ENCODE results near the gene KRT7.

KRT7 gene

DNA sequence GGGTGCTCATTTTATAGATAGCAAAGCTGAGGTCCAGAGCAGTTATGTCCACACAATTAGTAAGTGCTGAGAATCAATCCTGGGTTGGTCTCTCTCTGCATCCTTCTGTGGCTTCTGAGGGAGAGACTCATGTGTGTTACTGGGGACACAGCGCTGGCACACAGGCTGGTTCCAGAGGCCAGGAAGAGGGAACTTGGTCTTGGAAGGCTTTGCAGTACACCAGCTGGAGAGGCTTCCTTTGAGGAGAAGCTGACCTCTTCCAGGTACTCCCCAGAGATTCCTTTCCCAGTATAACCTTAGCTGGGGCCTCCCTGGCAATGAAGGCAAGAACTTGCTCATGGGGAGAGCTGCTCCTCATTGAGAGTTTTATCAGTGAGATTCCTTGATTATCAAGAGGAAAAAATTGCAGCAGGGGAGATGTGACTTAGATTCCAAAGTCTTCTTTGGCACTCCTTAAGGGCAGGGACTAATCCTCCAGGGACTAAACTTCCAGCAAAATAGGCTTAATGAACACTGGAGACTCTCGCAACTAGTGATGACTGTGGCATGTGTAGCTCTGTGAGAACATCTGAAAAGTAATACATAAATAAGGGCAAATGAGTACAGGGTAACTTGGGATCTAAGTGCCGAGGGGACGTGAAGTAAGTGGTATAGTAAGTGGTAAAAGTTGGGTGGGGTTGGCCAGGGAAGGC lies 27.3 kb upstream of the KRT7 start:
- WGBS (ENCODE audit: extremely low coverage, insufficient coverage, low lambda C conversion rate): no CpG with 5 or more reads among the region's 4 CpGs
- no peak overlapping the region for H3K4me2 ChIP-seq (ENCODE audit: low read length)
- no peaks in the 10 kb centered on the region for H3K79me1 ChIP-seq (ENCODE audit: low read length)
- H3K4me3 ChIP-seq (ENCODE audit: low read length): no peak overlapping the region
- H3K4me1 ChIP-seq (ENCODE audit: control insufficient read depth, low read depth, low read length): peaks cover 4% of the 10 kb centered on the region
- H2BK120ac ChIP-seq (ENCODE audit: low read depth, low read length): no peak overlapping the region
- no peak overlapping the region for H4K5ac ChIP-seq (ENCODE audit: low read length)
- H3K4ac ChIP-seq (ENCODE audit: low read depth, low read length): no peak overlapping the region
- H3K18ac ChIP-seq (ENCODE audit: low read length): no peak overlapping the region
- no peak overlapping the region for H3K56ac ChIP-seq (ENCODE audit: low read length)
- no peak overlapping the region for H2BK15ac ChIP-seq (replicated peaks; ENCODE audit: low read depth)
- H3K79me2 ChIP-seq (ENCODE audit: control insufficient read depth, insufficient read depth, low read length): no peaks in the 10 kb centered on the region
- no peak for DNase-seq
- H3K9ac ChIP-seq (ENCODE audit: low read length): no peak overlapping the region
- H3K27ac ChIP-seq (ENCODE audit: low read depth, low read length): no peak overlapping the region
- no peaks in the 10 kb centered on the region for H3K36me3 ChIP-seq (ENCODE audit: control insufficient read depth, insufficient read depth, low read length)
- H4K8ac ChIP-seq (ENCODE audit: low read depth, low read length): no peak overlapping the region
- H3K27me3 ChIP-seq (ENCODE audit: insufficient read depth, low read length, poor library complexity): no peaks in the 10 kb centered on the region
- no peak overlapping the region for H2BK5ac ChIP-seq (ENCODE audit: low read length)
- no peak overlapping the region for H3K23ac ChIP-seq (ENCODE audit: low read length)
- no peak overlapping the region for H2AK5ac ChIP-seq (ENCODE audit: low read length)

DNA sequence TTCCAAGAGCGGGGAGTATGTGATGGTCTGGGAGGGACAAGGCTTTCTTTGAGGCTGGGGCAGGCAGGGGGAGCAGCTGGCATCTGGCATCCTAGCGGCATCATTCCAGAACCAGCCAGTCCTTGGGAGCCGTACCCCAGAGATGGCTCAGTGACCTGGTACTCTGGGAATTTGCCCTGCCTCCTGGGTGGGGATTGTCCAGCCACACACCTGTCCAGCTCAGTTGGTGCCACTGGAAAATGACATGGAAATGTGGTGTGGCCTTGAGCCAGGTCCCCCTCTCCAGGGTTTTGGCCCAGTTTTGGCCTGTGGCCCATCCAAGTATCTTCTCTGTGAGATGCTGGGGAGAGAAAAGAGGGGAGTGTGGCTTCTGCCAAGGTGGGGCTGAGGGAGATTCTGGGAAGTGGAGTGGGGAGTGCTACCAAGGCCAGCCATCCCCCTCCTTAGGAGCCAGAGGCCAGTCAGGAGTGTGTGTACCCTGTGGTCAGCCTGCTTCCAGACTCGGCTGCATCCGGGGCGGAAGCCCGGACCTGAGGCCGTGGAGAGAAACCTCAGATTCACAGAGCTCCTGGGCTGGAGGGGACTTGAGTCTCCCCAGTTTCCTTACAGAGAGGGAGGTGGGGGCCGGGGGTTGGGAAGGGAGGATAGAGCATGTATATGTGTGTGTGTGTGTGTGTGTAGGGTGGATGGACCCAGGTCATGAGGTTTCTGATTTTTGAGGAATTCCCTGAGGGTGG lies 26.6 kb upstream of the KRT7 start:
- H3K27ac ChIP-seq (ENCODE audit: low read depth, low read length): no peak overlapping the region

DNA sequence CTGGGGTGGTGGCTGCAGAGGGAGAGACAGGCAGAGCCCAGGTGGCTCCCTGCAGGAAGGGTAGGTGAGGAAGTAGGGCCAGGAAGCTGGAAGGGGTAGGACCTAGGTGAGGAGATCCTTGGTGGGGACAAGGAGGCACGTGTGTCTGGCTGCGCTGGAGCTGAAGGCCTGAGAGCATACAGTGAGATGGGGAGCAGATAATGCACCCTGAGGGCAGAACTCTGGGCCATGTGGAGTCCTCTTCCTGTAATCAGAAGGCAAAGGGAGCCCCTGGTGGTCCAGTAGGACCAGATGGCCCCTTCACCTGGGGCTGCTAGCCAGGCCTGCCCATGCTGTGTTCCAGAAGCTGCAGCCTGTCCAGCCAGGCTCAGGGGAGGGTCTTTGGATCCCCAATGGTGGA lies 25.9 kb upstream of the KRT7 start:
- no peaks in the 10 kb centered on the region for H3K79me2 ChIP-seq (ENCODE audit: control insufficient read depth, insufficient read depth, low read length)
- no peak for DNase-seq
- no peaks in the 10 kb centered on the region for H3K36me3 ChIP-seq (ENCODE audit: control insufficient read depth, insufficient read depth, low read length)
- no peak overlapping the region for H2BK5ac ChIP-seq (ENCODE audit: low read length)
- H3K27ac ChIP-seq (ENCODE audit: low read depth, low read length): no peak overlapping the region
- H3K4ac ChIP-seq (ENCODE audit: low read depth, low read length): no peak overlapping the region
- peaks cover 4% of the 10 kb centered on the region for H3K4me1 ChIP-seq (ENCODE audit: control insufficient read depth, low read depth, low read length)
- H2AK5ac ChIP-seq (ENCODE audit: low read length): no peak overlapping the region
- no peak overlapping the region for H3K9ac ChIP-seq (ENCODE audit: low read length)
- no peak overlapping the region for H3K4me2 ChIP-seq (ENCODE audit: low read length)
- H3K4me3 ChIP-seq (ENCODE audit: low read length): no peak overlapping the region
- WGBS (ENCODE audit: extremely low coverage, insufficient coverage, low lambda C conversion rate): no CpG with 5 or more reads among the region's 2 CpGs
- H2BK15ac ChIP-seq (replicated peaks; ENCODE audit: low read depth): no peak overlapping the region
- H2BK120ac ChIP-seq (ENCODE audit: low read depth, low read length): no peak overlapping the region
- no peak overlapping the region for H3K56ac ChIP-seq (ENCODE audit: low read length)
- no peak overlapping the region for H4K8ac ChIP-seq (ENCODE audit: low read depth, low read length)
- H3K27me3 ChIP-seq (ENCODE audit: insufficient read depth, low read length, poor library complexity): no peaks in the 10 kb centered on the region
- no peak overlapping the region for H3K18ac ChIP-seq (ENCODE audit: low read length)
- H3K23ac ChIP-seq (ENCODE audit: low read length): no peak overlapping the region
- no peaks in the 10 kb centered on the region for H3K79me1 ChIP-seq (ENCODE audit: low read length)
- no peak overlapping the region for H4K5ac ChIP-seq (ENCODE audit: low read length)

More for the DNA sequence above, 26.6 kb upstream of the KRT7 start:
- WGBS (ENCODE audit: extremely low coverage, insufficient coverage, low lambda C conversion rate): no CpG with 5 or more reads among the region's 9 CpGs
- no peak overlapping the region for H2BK120ac ChIP-seq (ENCODE audit: low read depth, low read length)
- H3K4me1 ChIP-seq (ENCODE audit: control insufficient read depth, low read depth, low read length): peaks cover 4% of the 10 kb centered on the region
- no peak overlapping the region for H4K5ac ChIP-seq (ENCODE audit: low read length)
- H3K27me3 ChIP-seq (ENCODE audit: insufficient read depth, low read length, poor library complexity): no peaks in the 10 kb centered on the region
- no peaks in the 10 kb centered on the region for H3K79me2 ChIP-seq (ENCODE audit: control insufficient read depth, insufficient read depth, low read length)
- no peaks in the 10 kb centered on the region for H3K79me1 ChIP-seq (ENCODE audit: low read length)
- no peak overlapping the region for H4K8ac ChIP-seq (ENCODE audit: low read depth, low read length)
- H2AK5ac ChIP-seq (ENCODE audit: low read length): no peak overlapping the region
- H2BK15ac ChIP-seq (replicated peaks; ENCODE audit: low read depth): no peak overlapping the region
- H3K36me3 ChIP-seq (ENCODE audit: control insufficient read depth, insufficient read depth, low read length): no peaks in the 10 kb centered on the region
- no peak overlapping the region for H3K56ac ChIP-seq (ENCODE audit: low read length)
- H3K4ac ChIP-seq (ENCODE audit: low read depth, low read length): no peak overlapping the region
- H3K18ac ChIP-seq (ENCODE audit: low read length): no peak overlapping the region
- DNase-seq: no peak
- H3K4me3 ChIP-seq (ENCODE audit: low read length): no peak overlapping the region
- no peak overlapping the region for H3K9ac ChIP-seq (ENCODE audit: low read length)
- H3K4me2 ChIP-seq (ENCODE audit: low read length): no peak overlapping the region
- no peak overlapping the region for H2BK5ac ChIP-seq (ENCODE audit: low read length)
- no peak overlapping the region for H3K23ac ChIP-seq (ENCODE audit: low read length)

DNA sequence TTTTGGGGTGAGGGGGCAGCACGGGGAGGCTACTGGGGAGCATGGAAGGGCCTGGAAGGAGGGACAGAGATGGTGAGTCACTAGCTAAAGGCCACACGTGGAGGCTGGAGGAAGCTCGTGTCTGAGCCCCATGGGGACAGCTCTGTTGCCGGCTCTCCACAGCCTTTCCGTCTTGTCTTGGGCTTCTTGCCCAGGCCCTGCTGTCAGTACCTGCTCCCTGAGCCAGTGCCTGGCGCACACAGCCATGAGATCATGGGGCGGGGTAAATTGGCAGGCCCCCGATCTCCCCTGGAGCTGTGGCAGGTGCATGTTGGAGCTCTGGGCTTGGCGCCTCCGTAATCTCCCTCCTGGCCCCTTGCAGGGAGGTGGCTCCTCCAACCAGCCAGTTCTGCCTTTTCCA lies 25.1 kb upstream of the KRT7 start:
- no peaks in the 10 kb centered on the region for H3K27me3 ChIP-seq (ENCODE audit: insufficient read depth, low read length, poor library complexity)
- H3K36me3 ChIP-seq (ENCODE audit: control insufficient read depth, insufficient read depth, low read length): no peaks in the 10 kb centered on the region
- H2BK15ac ChIP-seq (replicated peaks; ENCODE audit: low read depth): no peak overlapping the region
- no peak overlapping the region for H3K27ac ChIP-seq (ENCODE audit: low read depth, low read length)
- no peak overlapping the region for H4K5ac ChIP-seq (ENCODE audit: low read length)
- no peak overlapping the region for H3K56ac ChIP-seq (ENCODE audit: low read length)
- no peak overlapping the region for H3K23ac ChIP-seq (ENCODE audit: low read length)
- H3K9ac ChIP-seq (ENCODE audit: low read length): no peak overlapping the region
- H4K8ac ChIP-seq (ENCODE audit: low read depth, low read length): no peak overlapping the region
- no peaks in the 10 kb centered on the region for H3K79me2 ChIP-seq (ENCODE audit: control insufficient read depth, insufficient read depth, low read length)
- WGBS (ENCODE audit: extremely low coverage, insufficient coverage, low lambda C conversion rate): no CpG with 5 or more reads among the region's 10 CpGs
- H3K4me3 ChIP-seq (ENCODE audit: low read length): no peak overlapping the region
- H3K4ac ChIP-seq (ENCODE audit: low read depth, low read length): no peak overlapping the region
- no peak for DNase-seq
- H3K79me1 ChIP-seq (ENCODE audit: low read length): no peaks in the 10 kb centered on the region
- no peak overlapping the region for H2BK120ac ChIP-seq (ENCODE audit: low read depth, low read length)
- H2AK5ac ChIP-seq (ENCODE audit: low read length): no peak overlapping the region
- H3K4me2 ChIP-seq (ENCODE audit: low read length): no peak overlapping the region
- peaks cover 2% of the 10 kb centered on the region for H3K4me1 ChIP-seq (ENCODE audit: control insufficient read depth, low read depth, low read length)
- no peak overlapping the region for H3K18ac ChIP-seq (ENCODE audit: low read length)
- no peak overlapping the region for H2BK5ac ChIP-seq (ENCODE audit: low read length)

DNA sequence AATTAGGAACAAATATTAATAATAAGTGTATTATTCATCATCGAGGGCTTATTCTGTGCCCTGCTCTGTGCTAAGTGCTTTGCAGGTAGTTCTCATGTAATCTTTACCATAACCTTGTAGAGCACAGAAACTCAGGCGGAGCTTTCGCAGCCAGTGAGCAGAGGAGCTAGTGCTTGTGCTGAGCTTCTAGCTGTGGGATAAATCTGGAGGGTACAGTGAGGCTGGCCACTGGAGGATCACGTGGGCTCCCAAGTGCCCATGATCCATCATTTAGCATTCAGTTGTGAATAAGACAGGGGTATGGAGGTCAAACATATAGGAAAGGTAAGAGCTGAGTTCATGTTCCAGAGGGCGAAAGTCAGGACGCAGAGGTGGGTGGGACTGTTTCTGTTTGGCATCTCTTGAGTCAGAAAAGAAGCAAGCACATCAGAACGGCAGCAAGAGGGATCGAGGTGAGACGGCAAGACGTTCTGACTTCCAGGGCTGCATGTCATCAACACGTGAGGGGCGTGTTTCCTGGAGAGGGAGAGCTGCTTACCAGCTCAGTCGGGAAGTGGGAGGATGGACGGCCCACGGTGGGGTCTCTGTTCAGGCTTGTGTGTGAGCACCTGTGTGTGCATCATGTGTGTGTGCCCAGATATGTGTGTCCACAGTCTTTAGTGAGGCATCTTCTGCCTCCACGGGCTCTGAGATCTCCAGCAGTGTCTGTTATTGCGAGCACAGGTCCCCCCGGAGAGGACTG lies 24.4 kb upstream of the KRT7 start:
- Histone ChIP-seq H3K27ac (ENCODE audit: low read depth, low read length) (no peak overlapping the region), H3K27me3 (ENCODE audit: insufficient read depth, low read length, poor library complexity) (no peaks in the 10 kb centered on the region), H3K79me2 (ENCODE audit: control insufficient read depth, insufficient read depth, low read length) (no peaks in the 10 kb centered on the region), H3K4me1 (ENCODE audit: control insufficient read depth, low read depth, low read length) (no peaks in the 10 kb centered on the region), H3K4me2 (ENCODE audit: low read length) (no peak overlapping the region), H3K23ac (ENCODE audit: low read length) (no peak overlapping the region), H4K5ac (ENCODE audit: low read length) (no peak overlapping the region), H2BK15ac (replicated peaks; ENCODE audit: low read depth) (no peak overlapping the region), H2BK120ac (ENCODE audit: low read depth, low read length) (no peak overlapping the region), H3K9ac (ENCODE audit: low read length) (no peak overlapping the region), H3K4me3 (ENCODE audit: low read length) (no peak overlapping the region), H4K8ac (ENCODE audit: low read depth, low read length) (no peak overlapping the region), H3K56ac (ENCODE audit: low read length) (no peak overlapping the region), H2AK5ac (ENCODE audit: low read length) (no peak overlapping the region), H3K4ac (ENCODE audit: low read depth, low read length) (no peak overlapping the region), H2BK5ac (ENCODE audit: low read length) (no peak overlapping the region), H3K18ac (ENCODE audit: low read length) (no peak overlapping the region), H3K36me3 (ENCODE audit: control insufficient read depth, insufficient read depth, low read length) (no peaks in the 10 kb centered on the region), H3K79me1 (ENCODE audit: low read length) (no peaks in the 10 kb centered on the region)
- DNase-seq: no peak
- no CpG with 5 or more reads among the region's 18 CpGs for WGBS (ENCODE audit: extremely low coverage, insufficient coverage, low lambda C conversion rate)

Data from mesendoderm (in vitro differentiated cells).